ENCODE data around the gene WNT7B. TPM values are rescaled to one million over a fixed set of nuclear protein-coding genes. Genes with fewer than 3 reads are reported as not detected.

Gene WNT7B
- total RNA-seq, 4 donors from 2014 or later, result not detected

DNA sequence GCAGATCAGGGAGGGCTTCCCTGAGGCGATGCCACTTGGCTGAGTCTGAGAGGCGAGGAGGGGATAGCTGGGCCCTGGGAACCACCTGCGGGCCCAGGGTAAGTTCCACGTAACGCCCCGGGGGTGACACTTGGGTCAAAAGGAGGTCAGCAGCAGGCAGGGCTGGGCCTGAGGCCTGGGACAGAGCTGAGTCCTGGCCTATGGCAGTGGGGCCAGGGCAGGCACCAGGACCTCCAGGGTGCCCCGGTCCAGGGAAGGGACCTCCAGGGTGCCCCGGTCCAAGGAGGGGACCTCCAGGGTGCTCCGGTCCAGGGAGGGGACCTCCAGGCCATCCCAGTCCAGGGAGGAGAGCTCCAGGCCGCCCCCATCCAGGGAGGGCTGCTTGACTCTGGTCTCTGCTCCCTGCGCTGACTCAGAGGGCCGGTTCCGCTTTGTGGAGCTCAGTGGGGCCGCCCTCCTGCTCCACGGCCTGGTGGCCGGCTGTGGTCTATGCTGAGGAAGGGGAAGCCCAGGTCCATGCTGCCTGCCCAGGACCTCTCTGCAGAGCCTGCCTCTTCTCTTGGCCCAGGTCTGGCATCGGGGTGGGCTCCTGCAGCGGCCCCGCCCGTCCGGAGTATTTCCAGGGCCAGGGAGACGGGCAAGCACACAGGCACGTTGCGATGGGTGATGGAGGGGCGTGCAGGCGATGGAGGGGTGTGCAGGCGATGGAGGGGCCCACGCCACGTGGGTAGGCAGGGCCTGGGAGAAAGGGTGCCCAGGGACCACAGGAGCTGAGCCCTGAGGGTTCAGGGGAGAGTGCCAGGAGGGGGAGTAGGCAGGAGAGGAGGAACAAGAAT is 19.5 kb upstream of the WNT7B start:
- TF ChIP-seq, protein P1, sequence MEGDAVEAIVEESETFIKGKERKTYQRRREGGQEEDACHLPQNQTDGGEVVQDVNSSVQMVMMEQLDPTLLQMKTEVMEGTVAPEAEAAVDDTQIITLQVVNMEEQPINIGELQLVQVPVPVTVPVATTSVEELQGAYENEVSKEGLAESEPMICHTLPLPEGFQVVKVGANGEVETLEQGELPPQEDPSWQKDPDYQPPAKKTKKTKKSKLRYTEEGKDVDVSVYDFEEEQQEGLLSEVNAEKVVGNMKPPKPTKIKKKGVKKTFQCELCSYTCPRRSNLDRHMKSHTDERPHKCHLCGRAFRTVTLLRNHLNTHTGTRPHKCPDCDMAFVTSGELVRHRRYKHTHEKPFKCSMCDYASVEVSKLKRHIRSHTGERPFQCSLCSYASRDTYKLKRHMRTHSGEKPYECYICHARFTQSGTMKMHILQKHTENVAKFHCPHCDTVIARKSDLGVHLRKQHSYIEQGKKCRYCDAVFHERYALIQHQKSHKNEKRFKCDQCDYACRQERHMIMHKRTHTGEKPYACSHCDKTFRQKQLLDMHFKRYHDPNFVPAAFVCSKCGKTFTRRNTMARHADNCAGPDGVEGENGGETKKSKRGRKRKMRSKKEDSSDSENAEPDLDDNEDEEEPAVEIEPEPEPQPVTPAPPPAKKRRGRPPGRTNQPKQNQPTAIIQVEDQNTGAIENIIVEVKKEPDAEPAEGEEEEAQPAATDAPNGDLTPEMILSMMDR (IDR thresholded peaks at IDR 0.05; ENCODE audit: low read depth), result no peak

DNA sequence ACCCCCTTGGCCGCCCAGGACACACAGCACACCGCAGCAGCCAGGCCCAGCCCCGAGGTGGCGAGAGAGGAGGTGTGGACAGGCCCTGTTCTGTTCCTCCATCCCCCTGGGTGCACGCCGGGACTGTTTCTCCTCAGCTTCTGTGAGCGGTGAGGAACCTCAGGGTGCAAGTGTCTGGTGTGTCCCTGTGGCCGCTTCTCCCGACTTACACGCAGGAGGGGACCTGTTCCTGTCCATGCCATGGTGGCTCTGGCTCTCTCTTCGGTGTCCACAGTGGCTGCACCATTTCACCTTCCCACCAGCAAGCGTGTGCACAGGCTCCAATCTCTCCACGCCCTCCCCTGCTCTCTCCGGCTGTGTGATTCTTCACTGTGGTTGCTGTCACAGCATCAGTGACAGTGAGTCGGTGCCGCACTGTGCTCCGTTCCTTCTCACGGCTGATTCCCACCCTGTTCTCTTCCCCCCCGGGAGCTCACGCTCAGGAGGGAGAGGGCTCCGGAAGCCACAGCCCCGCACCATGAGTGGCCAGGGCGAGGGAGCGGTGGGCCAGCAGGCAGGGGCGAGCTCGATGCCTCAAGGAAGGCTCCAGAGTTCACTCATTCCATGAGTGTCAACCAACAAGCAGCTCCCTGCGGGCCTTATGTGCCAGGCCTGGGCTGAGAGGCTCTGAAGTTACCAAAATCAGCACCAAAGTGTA is 18.6 kb upstream of the WNT7B start:
- TF ChIP-seq, protein P1 (IDR thresholded peaks at IDR 0.05; ENCODE audit: low read depth), result no peak

DNA sequence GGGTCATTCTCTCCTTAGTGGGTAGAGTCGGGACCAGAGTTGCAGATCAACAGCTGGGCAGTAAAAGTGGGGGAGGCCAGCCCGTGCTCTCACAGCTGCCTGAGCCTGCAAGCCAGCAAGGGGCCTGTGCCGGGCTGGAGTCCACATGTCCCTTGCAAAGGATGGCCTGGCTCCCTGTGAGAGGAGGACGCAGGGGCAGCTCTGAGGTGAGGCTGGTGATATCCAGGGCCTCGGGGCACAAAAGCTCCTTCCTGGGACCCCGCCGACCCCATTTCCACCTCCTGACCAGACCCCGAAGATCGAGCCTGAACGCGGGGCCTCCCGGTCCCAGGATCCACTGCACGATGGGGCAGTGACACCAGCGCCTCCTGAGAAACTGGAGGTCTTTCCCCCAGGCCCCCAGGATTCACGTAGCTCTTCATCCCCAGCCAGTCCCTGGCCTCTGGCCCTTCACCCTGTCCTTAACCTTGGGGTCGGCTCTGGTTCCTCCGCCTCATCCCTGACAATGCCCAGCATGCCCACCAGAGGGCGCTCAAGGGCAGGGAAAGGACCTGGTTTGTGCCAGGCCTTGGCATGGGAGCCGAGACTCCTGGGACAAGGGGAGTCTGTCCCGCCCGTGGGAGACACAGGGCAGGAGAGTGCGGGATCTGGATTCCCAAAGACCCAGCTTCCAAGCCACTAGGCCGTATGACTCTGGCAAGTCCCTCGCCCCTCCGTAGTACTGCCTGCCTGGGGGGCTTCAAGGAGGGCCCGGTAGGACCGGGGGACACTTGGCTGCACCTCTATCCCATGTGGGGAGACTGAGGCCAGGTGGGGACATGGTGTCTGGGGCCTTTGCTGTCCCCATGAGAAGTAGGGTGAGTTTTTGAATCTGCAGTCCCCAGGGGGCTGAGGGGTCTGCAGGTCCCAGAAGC is 17.8 kb upstream of the WNT7B start:
- TF ChIP-seq, protein P1 (IDR thresholded peaks at IDR 0.05; ENCODE audit: low read depth), result no peak

DNA sequence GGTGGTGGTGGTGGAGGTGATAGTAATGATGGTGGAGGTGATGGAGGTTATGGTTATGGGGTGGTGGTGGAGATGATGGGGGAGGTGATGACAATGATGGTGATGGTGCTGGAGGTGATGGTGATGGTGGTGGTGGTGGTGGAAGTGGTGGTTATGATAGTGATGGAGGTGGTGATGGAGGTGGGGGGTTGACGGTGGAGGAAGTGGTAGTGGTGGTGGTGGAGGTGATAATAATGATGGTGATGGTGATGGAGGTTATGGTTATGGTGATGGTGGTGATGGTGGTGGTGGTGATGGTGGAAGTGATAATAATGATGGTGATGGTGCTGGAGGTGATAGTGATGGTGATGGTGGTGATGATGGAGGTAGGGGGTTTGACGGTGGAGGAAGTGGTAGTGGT is 16.9 kb upstream of the WNT7B start:
- TF ChIP-seq, protein P1 (IDR thresholded peaks at IDR 0.05; ENCODE audit: low read depth), result no peak

- TF ChIP-seq, protein P1 (IDR thresholded peaks at IDR 0.05; ENCODE audit: low read depth), result no peak
Measured at GRCh38 chr22:45993143-45993692, 16.3 kb upstream of the WNT7B start.

GRCh38 chr22:45992737-45993136 is 15.8 kb upstream of the WNT7B start:
- TF ChIP-seq, protein P1 (IDR thresholded peaks at IDR 0.05; ENCODE audit: low read depth), result no peak

Measured in subcutaneous adipose tissue (tissue), 4 donors.